Esophagus squamous epithelium (tissue), 5 donors: ENCODE data around the gene STIMATE. TPM values are rescaled to one million over a fixed set of nuclear protein-coding genes. Genes with fewer than 3 reads are reported as not detected.

Experiments used
- DNase-seq: peaks from one replicate; lab custom pipeline; 2025; lab: John Stamatoyannopoulos, UW
- H3K27ac ChIP-seq, 4 donors: fragments of 200-600 bp; sonication (generic); one replicate each; pipeline ENCODE4 v1.5.1; 2016 to 2019; ENCODE audit warnings: mild to moderate bottlenecking in 1 of 4
- H3K27me3 ChIP-seq, 4 donors: fragments of 200-600 bp; sonication (generic); 1 replicate in 3 of 4; 2 replicates in 1 of 4; pipeline versions ENCODE4 v1.5.1 to v1.6.0; 2017 to 2021; ENCODE audit warnings: antibody characterized with exemption in 1 of 4
- H3K36me3 ChIP-seq, 3 donors: fragments of 200-600 bp; sonication (generic); one replicate each; pipeline ENCODE4 v1.5.1; 2016 to 2019
- H3K4me1 ChIP-seq, 3 donors: fragments of 200-600 bp; sonication (generic); one replicate each; pipeline ENCODE4 v1.5.1; 2017 to 2019
- H3K4me3 ChIP-seq, 4 donors: fragments of 200-600 bp; sonication (generic); 1 replicate in 3 of 4; 2 replicates in 1 of 4; pipeline ENCODE4 v1.5.1; 2016 to 2019; ENCODE audit warnings: mild to moderate bottlenecking in 2 of 4, moderate library complexity in 1 of 4
- H3K9me3 ChIP-seq, 3 donors: fragments of 200-600 bp; sonication (generic); one replicate each; pipeline ENCODE4 v1.5.1; 2016 to 2019
- POLR2A ChIP-seq, 4 donors: fragments of 450-650 bp; IDR thresholded peaks; one replicate each; pipeline ENCODE4 v1.6.1; 2017; ENCODE audit warnings: antibody characterized with exemption in 4 of 4, mild to moderate bottlenecking in 4 of 4, moderate library complexity in 3 of 4
- WGBS, 2 donors: methylation state at CpG; one replicate each; pipeline ENCODE4 v1.1.5; 2018; 5-methylcytosine and 5-hydroxymethylcytosine counted together
- intact Hi-C: fragments of 100-400 bp; cut with DNase I; formaldehyde crosslinking; loops from one replicate; pipeline ENCODE4 v1.15.0; 2022
- total RNA-seq, 4 donors: library from RNA; depleted of rRNA; stranded (reverse); fragments of >200 nt; gene quantifications; one replicate each; pipeline ENCODE4 v1.1.0, GENCODE V29; 2016
- TF ChIP-seq, protein P1 (sequence below), 6 experiments: fragments of 450-650 bp in 4 of 6; fragments of 200-600 bp in 2 of 6; sonication (generic) in 2 of 6; IDR thresholded peaks; one replicate each; pipeline ENCODE4 v1.5.1; 2016 to 2019; ENCODE audit warnings: antibody characterized with exemption in 6 of 6, mild to moderate bottlenecking in 4 of 6, moderate library complexity in 4 of 6
- donor health status: DM: yes; HTN: yes; CAD: no.

STIMATE gene
- total RNA-seq, 4 donors from 2014 or later, result 7.0 to 14.7 (median 12.4) TPM

GRCh38 chr3:52819936-52820335, 77.4 kb downstream of the STIMATE start:
- no peak for DNase-seq
- Histone ChIP-seq H3K27me3 (no peaks in the 10 kb centered on the region), H3K4me1 (no peaks in the 10 kb centered on the region), H3K27ac (no peak overlapping the region), H3K36me3 (peaks cover 0 to 17% (median 0%) of the 10 kb centered on the region in 3 donors), H3K4me3 (no peak overlapping the region), H3K9me3 (no peaks in the 10 kb centered on the region)
- no peak for TF ChIP-seq POLR2A (IDR thresholded peaks at IDR 0.05)
- TF ChIP-seq, protein P1, sequence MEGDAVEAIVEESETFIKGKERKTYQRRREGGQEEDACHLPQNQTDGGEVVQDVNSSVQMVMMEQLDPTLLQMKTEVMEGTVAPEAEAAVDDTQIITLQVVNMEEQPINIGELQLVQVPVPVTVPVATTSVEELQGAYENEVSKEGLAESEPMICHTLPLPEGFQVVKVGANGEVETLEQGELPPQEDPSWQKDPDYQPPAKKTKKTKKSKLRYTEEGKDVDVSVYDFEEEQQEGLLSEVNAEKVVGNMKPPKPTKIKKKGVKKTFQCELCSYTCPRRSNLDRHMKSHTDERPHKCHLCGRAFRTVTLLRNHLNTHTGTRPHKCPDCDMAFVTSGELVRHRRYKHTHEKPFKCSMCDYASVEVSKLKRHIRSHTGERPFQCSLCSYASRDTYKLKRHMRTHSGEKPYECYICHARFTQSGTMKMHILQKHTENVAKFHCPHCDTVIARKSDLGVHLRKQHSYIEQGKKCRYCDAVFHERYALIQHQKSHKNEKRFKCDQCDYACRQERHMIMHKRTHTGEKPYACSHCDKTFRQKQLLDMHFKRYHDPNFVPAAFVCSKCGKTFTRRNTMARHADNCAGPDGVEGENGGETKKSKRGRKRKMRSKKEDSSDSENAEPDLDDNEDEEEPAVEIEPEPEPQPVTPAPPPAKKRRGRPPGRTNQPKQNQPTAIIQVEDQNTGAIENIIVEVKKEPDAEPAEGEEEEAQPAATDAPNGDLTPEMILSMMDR (IDR thresholded peaks at IDR 0.05), result no peak
- 86 to 100% methylated on average over 1 to 2 of the region's 2 CpGs for WGBS, 2 donors
- intact Hi-C loops, result no loop called here

GRCh38 chr3:52817860-52818259, 79.5 kb downstream of the STIMATE start:
- Histone ChIP-seq H3K36me3 (peaks cover 0 to 3% (median 0%) of the 10 kb centered on the region in 3 donors), H3K9me3 (no peaks in the 10 kb centered on the region), H3K27ac (no peak overlapping the region), H3K27me3 (no peaks in the 10 kb centered on the region), H3K4me1 (no peaks in the 10 kb centered on the region), H3K4me3 (no peak overlapping the region)
- WGBS, 2 donors, result 100% methylated on average over 2 of the region's 7 CpGs; no CpG with 5 or more reads in 1 of the 2 donors
- DNase-seq, result no peak
- intact Hi-C loops, result no loop called here
- no peak for TF ChIP-seq POLR2A (IDR thresholded peaks at IDR 0.05)
- TF ChIP-seq, protein P1 (IDR thresholded peaks at IDR 0.05), result no peak

DNA sequence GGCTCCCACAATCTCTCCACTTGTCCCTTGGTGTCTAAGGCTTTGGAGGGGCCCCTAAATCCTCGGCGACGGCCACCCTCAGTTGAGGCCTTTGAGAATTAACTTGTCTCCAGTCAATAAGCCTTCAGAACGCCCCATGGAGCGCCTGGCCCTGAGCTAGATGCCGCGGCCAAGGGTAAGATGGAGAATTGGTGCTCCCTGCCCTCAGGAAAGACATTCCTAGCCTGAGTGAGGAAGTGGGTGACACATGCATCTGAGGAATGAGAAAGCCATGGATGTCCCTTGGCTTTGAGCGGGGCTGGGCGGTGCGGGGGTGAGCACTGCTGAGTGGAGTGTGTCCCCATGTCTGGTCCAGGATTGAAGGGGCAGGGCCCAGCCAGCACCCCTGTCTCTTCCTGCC, 80.1 kb downstream of the STIMATE start:
- H3K4me3 ChIP-seq, result no peak overlapping the region
- no peak for DNase-seq
- WGBS, 2 donors, result 94 to 100% methylated on average over 3 to 6 of the region's 10 CpGs
- intact Hi-C loops, result no loop called here
- no peaks in the 10 kb centered on the region for H3K36me3 ChIP-seq
- no peaks in the 10 kb centered on the region for H3K9me3 ChIP-seq
- no peaks in the 10 kb centered on the region for H3K4me1 ChIP-seq
- TF ChIP-seq, protein P1 (IDR thresholded peaks at IDR 0.05), result no peak
- TF ChIP-seq POLR2A (IDR thresholded peaks at IDR 0.05), result no peak
- H3K27ac ChIP-seq, result no peak overlapping the region
- no peaks in the 10 kb centered on the region for H3K27me3 ChIP-seq

- no peak for DNase-seq
- Histone ChIP-seq H3K36me3 (no peaks in the 10 kb centered on the region), H3K4me1 (no peaks in the 10 kb centered on the region), H3K27ac (no peak overlapping the region), H3K27me3 (no peaks in the 10 kb centered on the region), H3K4me3 (no peak overlapping the region), H3K9me3 (no peaks in the 10 kb centered on the region)
- no peak for TF ChIP-seq POLR2A (IDR thresholded peaks at IDR 0.05)
- TF ChIP-seq, protein P1 (IDR thresholded peaks at IDR 0.05), result no peak
- 83 to 100% methylated on average over 1 to 7 of the region's 10 CpGs for WGBS, 2 donors
- intact Hi-C loops, result no loop called here
Measured at GRCh38 chr3:52816654-52817053, 80.7 kb downstream of the STIMATE start.

- no peak overlapping the region for H3K4me3 ChIP-seq
- H3K4me1 ChIP-seq, result no peaks in the 10 kb centered on the region
- TF ChIP-seq POLR2A (IDR thresholded peaks at IDR 0.05), result no peak
- TF ChIP-seq, protein P1 (IDR thresholded peaks at IDR 0.05), result no peak
- H3K27ac ChIP-seq, result no peak overlapping the region
- no peaks in the 10 kb centered on the region for H3K27me3 ChIP-seq
- intact Hi-C loops, result no loop called here
- H3K9me3 ChIP-seq, result no peaks in the 10 kb centered on the region
- WGBS, 2 donors, result 86 to 95% methylated on average over 3 to 6 of the region's 6 CpGs
- no peak for DNase-seq
- H3K36me3 ChIP-seq, result no peaks in the 10 kb centered on the region
Measured at GRCh38 chr3:52816199-52816598, 81.1 kb downstream of the STIMATE start.
